SK-N-SH treated with all-trans-retinoic acid at 6 μM for 48 hours (cell line): ENCODE measurements around the gene DNAJB2.

Experiments used
- CREB5 ChIP-seq: fragments of 250-450 bp; sonication (Bioruptor Pico); IDR thresholded peaks from 2 replicates; pipeline ENCODE4 v1.5.1; 2020; ENCODE audit warnings: low read depth, mild to moderate bottlenecking, moderate library complexity
- ISL1 ChIP-seq: fragments of 250-450 bp; sonication (Bioruptor Pico); IDR thresholded peaks from 2 replicates; pipeline ENCODE4 v2.1.2; 2022; ENCODE audit warnings: mild to moderate bottlenecking, moderate library complexity
- PATZ1 ChIP-seq: fragments of 250-450 bp; sonication (Bioruptor Pico); IDR thresholded peaks from 2 replicates; pipeline ENCODE4 v1.8.0; 2020; ENCODE audit warnings: mild to moderate bottlenecking, moderate library complexity, borderline replicate concordance
- RARB ChIP-seq: fragments of 250-450 bp; sonication (Bioruptor Pico); IDR thresholded peaks from 2 replicates; pipeline ENCODE4 v1.8.0; 2021; ENCODE audit warnings: mild to moderate bottlenecking, moderate library complexity
- ZFP3 ChIP-seq: fragments of 250-450 bp; sonication (Bioruptor Pico); IDR thresholded peaks from 2 replicates; pipeline ENCODE4 v1.5.0; 2020; ENCODE audit warnings: mild to moderate bottlenecking, moderate library complexity
- ZFP30 ChIP-seq: fragments of 450-650 bp; formaldehyde crosslinking; IDR thresholded peaks from 2 replicates; pipeline ENCODE4 v1.5.0; 2022; ENCODE audit warnings: mild to moderate bottlenecking, moderate library complexity

- TF ChIP-seq PATZ1 (CRISPR knock-in tag): no peak
- no peak for TF ChIP-seq ZFP3 (CRISPR knock-in tag)
- no peak for TF ChIP-seq ZFP30 (CRISPR knock-in tag)
- TF ChIP-seq RARB (CRISPR knock-in tag): no peak
- no peak for TF ChIP-seq CREB5
- no peak for TF ChIP-seq ISL1 (CRISPR knock-in tag)
Measured at GRCh38 chr2:219245899-219246230, 33.3 kb upstream of the DNAJB2 start.
